ENCODE measurements around the gene ASB2.

The ASB2 gene

GRCh38 chr14:93898081-93898611, 78.2 kb downstream of the ASB2 start:
- no peak for DNase-seq

- DNase-seq, result no peak
Measured at GRCh38 chr14:93897476-93897845, 78.9 kb downstream of the ASB2 start.

GRCh38 chr14:93895023-93895604, 81.3 kb downstream of the ASB2 start:
- DNase-seq, result no peak

GRCh38 chr14:93893661-93894261, 82.6 kb downstream of the ASB2 start:
- no peak for DNase-seq

- DNase-seq, result peak; percentile 48
Measured at GRCh38 chr14:93892923-93893558, 83.3 kb downstream of the ASB2 start.

- DNase-seq, result no peak
Measured at GRCh38 chr14:93892505-93892839, 83.9 kb downstream of the ASB2 start.

- DNase-seq, result no peak
Measured at GRCh38 chr14:93891756-93892504, 84.4 kb downstream of the ASB2 start.

- DNase-seq, result no peak
Measured at GRCh38 chr14:93889739-93890483, 86.5 kb downstream of the ASB2 start.

GRCh38 chr14:93888995-93889394, 87.4 kb downstream of the ASB2 start:
- DNase-seq, result no peak

- DNase-seq, result no peak
Measured at GRCh38 chr14:93884950-93885349, 91.4 kb downstream of the ASB2 start.
